GM19468 (cell line): ENCODE data around the gene CSNK2B.

Experiments used
- ATAC-seq: cut with Tn5 transposase; IDR thresholded peaks from one replicate; pipeline ENCODE4 v1.9.1; 2021; ENCODE audit warnings: mild to moderate bottlenecking, moderate library complexity, moderate number of reproducible peaks; ENCODE audit not compliant: unreplicated experiment; ENCODE audit errors: extremely low read depth

Gene CSNK2B

GRCh38 chr6:31636698-31637596 is 28.9 kb upstream of the CSNK2B start:
- ATAC-seq, result no peak

DNA sequence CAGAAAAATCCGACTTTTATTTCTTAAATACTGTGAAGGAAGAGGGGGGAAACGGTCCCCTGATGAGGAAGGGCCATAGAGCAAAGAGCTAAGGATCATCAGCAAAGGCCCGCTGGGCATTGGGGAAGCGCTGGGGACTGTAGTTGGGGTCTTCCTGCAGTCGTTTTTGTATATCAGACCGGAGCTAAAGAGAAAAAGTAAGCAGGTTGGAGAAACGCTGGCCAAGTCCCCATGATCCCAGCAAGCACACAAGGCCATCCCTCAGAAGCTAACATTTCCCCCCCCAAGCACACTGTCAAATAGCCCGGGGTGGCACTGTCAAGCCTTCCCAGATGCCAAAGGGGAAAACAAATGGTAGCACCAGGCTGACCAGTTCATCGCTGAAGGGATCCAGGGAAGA is 26.8 kb upstream of the CSNK2B start:
- ATAC-seq, result no peak

- no peak for ATAC-seq
Measured at GRCh38 chr6:31639449-31639861, 26.4 kb upstream of the CSNK2B start.

DNA sequence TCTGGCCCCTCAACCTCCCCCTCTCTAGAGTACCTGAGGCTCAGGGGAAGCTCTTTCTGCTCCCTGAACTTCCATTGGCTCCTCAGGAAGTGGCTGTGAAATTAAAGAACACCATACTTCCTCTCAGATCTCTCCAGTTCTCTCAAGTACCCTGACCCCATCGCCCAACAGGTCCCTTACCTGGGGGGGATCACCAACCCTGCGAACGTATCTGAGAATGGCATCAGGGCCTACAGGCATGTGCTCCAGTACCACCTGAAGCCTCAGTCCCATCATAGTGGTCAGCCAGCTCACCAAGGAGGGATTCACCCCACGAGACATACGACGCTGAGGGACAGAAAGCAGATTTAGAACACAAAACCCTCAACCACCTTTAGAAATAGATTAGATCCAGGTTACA is 25.3 kb upstream of the CSNK2B start:
- ATAC-seq, result no peak

DNA sequence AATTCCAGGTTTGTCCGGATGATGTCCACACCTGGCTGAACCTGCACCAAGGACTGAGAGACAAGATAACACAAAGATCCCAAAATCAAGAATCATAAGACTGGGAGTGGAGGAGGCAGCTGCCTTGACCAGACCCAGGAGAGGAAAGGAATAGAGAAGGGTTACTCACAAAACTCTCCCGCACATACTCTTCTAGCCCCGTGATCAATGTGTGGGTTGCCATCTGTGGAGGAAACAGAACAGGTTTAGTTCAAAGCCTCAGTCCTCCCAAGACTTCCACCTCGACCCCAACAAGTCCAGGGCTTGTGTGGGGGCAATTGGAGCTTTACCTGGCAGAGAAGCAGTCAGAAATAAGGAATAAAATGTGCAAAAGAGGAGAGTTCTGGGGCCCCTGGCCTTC is 24.5 kb upstream of the CSNK2B start:
- ATAC-seq, result no peak

DNA sequence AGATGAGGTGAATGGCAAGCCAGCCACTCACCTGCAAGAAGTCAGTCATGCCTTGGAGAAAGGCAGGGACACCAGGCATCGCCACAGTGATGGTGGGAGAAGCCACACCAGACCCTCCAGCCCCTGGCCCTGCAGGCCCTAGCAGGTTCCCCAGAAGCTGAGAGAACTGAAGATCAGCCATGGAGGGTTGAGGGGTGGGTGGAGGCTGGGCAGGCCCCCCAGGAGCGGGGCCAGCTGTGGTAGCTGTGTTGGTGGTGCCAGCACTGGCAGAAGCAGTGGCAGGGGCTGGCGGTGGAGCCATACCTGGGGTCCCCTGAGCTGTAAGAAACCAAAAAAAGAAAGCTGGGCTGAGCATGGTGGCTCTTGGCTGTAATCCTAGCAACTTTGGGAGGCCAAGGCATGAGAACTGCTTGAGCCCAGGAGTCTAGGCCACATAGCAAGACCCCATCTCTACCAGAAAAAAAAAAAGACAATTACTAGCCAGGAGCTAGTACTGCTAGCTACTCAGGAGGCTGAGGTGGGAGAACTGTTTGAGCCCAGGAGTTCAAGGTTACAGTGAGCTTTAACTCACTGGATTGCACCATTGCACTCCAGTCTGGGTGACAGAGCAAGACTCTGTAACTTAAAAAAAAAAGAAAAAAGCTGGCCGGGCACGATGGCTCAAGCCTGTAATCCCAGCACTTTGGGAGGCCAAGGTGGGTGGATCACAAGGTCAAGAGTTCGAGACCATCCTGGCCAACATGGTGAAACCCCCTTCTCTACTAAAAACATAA is 22.9 kb upstream of the CSNK2B start:
- ATAC-seq, result no peak

- ATAC-seq, result no peak
Measured at GRCh38 chr6:31643818-31644454, 21.9 kb upstream of the CSNK2B start.

DNA sequence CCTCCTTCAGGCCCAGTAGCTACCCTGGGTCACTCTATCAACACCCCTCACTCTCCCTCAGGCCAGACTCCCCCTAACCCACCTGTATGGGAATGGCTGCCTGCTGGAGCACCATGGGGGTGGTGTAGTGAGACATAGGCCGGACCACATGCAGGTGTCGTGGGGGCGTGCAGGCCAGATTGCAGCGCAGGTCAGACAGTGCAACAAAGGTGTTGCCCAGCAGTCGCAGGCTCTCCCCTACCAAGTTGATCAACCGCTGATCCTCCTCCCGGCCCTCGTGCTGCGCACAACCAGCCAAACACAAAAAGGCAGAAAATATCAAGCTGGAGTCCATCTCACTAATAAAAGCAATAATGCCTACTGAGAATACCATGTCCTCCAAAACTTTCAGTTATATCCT is 20.6 kb upstream of the CSNK2B start:
- no peak for ATAC-seq

DNA sequence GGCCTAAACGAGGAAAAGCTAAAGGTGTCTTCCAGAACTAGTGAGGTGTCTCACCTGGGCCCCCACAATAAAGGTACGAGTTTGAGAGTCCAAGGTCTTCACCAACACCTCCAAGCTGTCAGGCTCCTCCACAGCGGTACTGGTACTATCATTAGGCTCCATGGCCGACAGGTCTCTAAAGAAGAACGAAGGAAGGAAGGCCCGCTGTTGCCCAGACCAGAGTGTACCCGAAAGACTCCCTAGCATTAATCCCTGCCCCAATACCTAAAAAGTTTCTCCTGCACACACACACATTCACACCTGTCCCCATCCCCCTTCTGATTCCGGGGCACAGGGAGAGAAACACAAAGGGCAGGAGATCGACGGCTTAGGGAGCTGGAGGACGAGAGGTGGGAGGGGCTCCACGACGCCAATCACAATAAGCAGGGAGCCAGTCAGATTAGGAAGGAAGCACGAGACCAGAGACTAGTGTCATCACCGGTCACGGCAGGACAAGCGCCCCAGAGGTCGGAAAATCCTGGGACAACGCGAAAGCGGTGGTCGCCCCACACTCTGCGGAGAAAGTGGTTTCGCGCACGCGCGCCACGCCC is 14.2 kb upstream of the CSNK2B start:
- ATAC-seq, result no peak

GRCh38 chr6:31652925-31653724 is 12.8 kb upstream of the CSNK2B start:
- ATAC-seq, result no peak

DNA sequence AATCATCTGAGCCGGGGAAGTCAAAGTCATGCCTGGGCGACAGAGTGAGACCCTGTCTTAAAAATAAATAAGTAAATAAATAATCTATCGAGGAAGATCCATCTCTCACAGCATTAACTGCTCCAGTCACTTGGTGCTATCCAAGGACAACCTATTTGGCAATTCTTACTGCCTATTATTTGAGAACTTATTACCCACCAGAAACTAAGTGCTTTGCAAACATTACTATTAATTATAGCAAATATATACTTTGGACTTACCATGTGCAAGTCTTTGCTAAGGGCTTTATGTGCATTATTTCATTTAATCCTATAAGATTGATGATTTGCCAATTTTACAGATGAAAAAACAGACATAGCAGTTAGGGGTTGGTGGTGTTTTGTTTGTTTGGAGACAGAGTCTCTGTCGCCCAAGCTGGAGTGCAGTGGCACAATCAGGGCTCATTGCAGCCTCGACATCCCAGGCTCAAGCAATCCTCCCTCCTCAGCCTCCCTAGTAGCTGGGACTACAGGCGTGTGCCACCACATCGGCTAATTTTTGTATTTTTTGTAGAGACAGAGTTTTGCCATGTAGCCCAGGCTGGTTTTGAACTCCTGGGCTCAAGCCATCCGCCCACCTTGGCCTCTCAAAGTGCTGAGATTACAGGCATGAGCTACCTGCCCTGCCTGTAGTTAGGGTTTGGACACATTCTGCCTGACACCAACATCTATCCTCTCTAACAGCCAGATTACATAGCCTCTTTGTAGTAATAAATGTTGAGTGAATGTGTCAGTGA is 11.1 kb upstream of the CSNK2B start:
- ATAC-seq, result no peak

DNA sequence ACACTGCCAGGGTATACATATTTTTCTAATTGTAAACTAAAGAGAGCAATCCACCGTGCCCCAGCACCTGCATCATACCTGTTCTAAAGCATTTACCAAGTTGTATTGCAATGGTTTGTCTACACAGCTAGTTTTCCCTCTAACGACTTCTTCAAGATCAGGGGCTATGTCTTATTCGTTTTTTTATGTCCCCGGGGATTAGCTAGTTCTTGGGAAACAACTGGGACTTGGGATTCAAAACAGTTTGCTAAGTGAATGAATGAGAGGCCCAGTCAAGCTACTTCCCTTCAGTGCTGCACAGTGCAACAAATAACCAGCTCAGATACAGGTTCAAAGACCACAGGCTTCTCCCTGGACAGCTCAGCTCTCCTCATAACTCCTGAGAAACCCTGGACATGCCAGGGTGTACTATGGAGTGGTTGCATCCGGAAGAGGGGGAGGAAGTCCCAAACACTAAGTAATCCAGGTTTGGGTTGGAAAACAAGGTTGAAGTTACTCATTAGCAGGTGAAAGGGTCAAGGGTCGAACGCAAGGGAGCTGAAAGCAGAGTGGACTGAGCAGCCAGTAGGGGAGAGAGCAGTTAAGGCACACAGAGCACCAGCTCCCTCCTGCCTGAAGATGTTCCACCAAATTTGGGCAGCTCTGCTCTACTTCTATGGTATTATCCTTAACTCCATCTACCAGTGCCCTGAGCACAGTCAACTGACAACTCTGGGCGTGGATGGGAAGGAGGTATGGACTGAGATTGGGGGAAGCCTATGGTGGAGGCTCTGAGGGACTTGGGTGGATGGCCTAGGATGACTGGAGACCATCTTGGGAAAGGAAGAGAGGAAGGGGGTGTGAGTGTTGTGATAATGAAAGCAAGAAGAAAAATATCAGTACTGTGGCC is 10.3 kb upstream of the CSNK2B start, which contains the start of gene APOM:
APOM (plus strand) TSS at position 546 of the 889 bp plus-strand sequence; CDS start at position 619, 73 bp downstream.
- ATAC-seq, result no peak

DNA sequence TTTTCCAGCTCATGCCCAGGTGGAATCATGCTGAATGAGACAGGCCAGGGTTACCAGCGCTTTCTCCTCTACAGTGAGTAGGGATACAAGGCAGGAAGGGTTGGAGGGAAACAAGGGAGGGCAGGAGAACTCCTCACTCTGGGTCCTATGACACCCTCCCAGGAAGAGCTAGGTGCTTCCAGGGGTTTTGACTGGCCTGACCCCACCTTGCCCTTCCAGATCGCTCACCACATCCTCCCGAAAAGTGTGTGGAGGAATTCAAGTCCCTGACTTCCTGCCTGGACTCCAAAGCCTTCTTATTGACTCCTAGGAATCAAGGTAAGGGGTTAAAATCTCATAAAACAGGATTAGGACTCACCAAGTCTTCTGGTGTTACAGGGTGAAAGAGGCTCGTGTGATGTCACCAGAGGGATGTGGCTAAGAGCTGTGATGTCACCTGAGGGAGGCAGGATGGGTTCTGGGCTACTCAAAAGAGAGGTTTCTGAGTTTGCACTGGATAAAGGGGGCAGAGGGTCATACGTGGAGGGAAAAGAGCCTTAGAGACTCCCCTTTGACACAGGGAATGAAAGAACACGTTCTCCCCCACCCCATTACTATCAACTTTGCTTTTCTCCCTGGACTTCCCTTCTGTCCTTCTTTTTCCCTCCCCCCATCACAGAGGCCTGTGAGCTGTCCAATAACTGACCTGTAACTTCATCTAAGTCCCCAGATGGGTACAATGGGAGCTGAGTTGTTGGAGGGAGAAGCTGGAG is 8.3 kb upstream of the CSNK2B start:
- no peak for ATAC-seq

DNA sequence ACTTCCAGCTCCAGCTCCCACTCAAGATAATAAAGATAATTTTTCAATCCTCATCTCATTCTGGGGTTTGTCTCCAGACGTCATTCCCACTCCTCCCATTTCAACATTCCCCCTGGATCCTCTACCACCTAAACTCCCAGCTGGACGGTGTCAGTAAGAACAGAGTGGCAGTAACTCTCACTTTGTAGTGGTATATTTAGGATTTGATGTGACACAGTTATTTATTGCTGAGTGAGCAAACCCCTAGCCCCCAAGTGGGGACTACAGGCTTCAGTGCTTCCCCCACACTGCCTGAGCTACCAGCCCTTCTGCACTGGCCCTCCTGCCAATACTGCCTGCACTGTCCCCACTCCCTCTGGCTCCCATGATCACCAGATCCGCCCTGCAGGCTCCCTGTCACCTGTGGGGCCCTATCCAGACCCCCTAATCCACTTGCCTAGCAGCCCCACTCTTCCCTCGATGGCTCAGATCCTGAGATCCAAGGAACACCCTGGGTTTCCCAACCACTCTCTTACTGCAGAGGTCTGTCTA is 7.7 kb upstream of the CSNK2B start:
- ATAC-seq, result no peak

- ATAC-seq, result no peak
Measured at GRCh38 chr6:31658983-31659648, 6.8 kb upstream of the CSNK2B start.

DNA sequence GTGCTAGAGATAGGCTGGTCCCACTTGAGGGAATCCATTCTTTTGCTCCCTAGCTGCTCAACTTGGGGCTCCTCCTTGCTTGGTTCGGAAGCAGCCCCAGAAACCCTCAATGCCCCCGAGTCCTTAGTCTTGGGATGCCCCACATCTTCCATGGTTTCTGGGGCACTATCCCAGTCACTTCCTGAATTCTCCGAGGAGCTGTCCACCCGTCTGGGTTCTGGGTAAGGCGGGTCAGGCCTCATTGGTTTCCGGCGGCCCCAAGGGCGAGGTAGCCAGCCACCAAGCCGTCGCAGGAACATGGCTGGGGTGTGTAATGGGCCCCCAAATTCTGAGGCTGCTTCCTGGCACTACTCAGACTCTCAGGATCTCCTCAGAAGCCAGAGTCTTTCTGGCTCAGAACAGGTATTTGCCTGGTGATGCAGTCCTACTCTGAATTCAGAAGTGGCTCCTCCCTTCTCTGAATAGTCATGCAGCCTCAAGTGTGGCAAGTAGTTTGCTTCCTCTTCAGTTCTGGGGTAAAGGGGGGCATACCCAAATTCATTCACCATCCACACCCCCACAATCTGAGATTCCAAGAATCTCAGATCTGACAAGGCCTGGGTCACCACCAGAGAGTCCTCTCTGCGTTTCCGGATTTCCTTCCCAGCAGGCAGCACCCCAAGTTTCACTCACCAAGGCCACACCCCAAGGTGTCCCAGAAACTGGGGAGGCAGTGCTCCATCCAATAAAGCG is 6.1 kb upstream of the CSNK2B start:
- no peak for ATAC-seq
